H1 (cell line): ENCODE measurements around the gene TACC2. TPM values are rescaled to one million over a fixed set of nuclear protein-coding genes. Genes with fewer than 3 reads are reported as not detected.

Source experiments
- CTCF ChIA-PET: fragments of 300-600 bp; sonication (Branson Sonifier 250); formaldehyde crosslinking; loops from one replicate; lab custom pipeline; 2021; ENCODE audit not compliant: partially characterized antibody; lab: Charles Lee
- POLR2A ChIA-PET: fragments of 300-600 bp; sonication (Branson Sonifier 250); formaldehyde crosslinking; loops from one replicate; lab custom pipeline; 2021; ENCODE audit warnings: inconsistent platforms; ENCODE audit not compliant: partially characterized antibody; lab: Charles Lee
- DNase-seq, 2 experiments: peaks; one replicate each; pipeline versions ENCODE4 v3.0.0 to v3.0.0-alpha.2; 2010 to 2022; ENCODE audit warnings: low spot score in 2 of 2, low read depth in 1 of 2, mixed read lengths in 1 of 2
- FAIRE-seq: peaks from 2 replicates; lab custom pipeline; 2011; peaks lifted over from hg19 to GRCh38; lab: Jason Lieb, UNC
- H2AFZ ChIP-seq: 2 replicates; pipeline ENCODE4 v1.8.1; 2012; ENCODE audit warnings: low read length, inconsistent platforms
- H2AK5ac ChIP-seq: 2 replicates; pipeline ENCODE4 v1.6.1; 2013; ENCODE audit warnings: low read depth, low read length
- H2BK120ac ChIP-seq: replicated peaks from 2 replicates; pipeline ENCODE3; 2013; ENCODE audit warnings: low read depth, low read length, inconsistent platforms
- H2BK12ac ChIP-seq: 2 replicates; pipeline ENCODE4 v1.6.1; 2013; ENCODE audit warnings: low read depth, low read length
- H2BK15ac ChIP-seq: 2 replicates; pipeline ENCODE4 v1.6.1; 2013; ENCODE audit warnings: low read length
- H2BK20ac ChIP-seq: 2 replicates; pipeline ENCODE4 v1.6.1; 2013; ENCODE audit warnings: low read length
- H2BK5ac ChIP-seq: 2 replicates; pipeline ENCODE4 v1.6.1; 2013; ENCODE audit warnings: low read depth, low read length
- H3K14ac ChIP-seq: 2 replicates; pipeline ENCODE4 v1.6.1; 2013; ENCODE audit warnings: inconsistent platforms; ENCODE audit not compliant: insufficient read length
- H3K18ac ChIP-seq: 2 replicates; pipeline ENCODE4 v1.6.1; 2013; ENCODE audit warnings: low read length; ENCODE audit errors: extremely low read depth
- H3K23ac ChIP-seq: 2 replicates; pipeline ENCODE4 v1.6.1; 2013; ENCODE audit warnings: inconsistent platforms; ENCODE audit not compliant: insufficient read length
- H3K23me2 ChIP-seq: 2 replicates; pipeline ENCODE4 v1.6.1; 2013; ENCODE audit warnings: low read depth, low read length
- H3K27ac ChIP-seq: 2 replicates; pipeline ENCODE4 v1.6.1; 2011; ENCODE audit warnings: low read depth, low read length, inconsistent platforms
- H3K27me3 ChIP-seq, 4 experiments: replicated peaks in 1 of 4; 1 replicate in 1 of 4; 2 replicates in 3 of 4; pipeline versions ENCODE4 v1.6.1 to v1.8.1; 2011 to 2013; ENCODE audit warnings: low read length in 3 of 4, mild to moderate bottlenecking in 3 of 4, inconsistent platforms in 2 of 4, mixed read lengths in 2 of 4, moderate library complexity in 1 of 4; ENCODE audit not compliant: control insufficient read depth in 3 of 4, insufficient read depth in 3 of 4; ENCODE audit errors: extremely low read depth in 1 of 4
- H3K36me3 ChIP-seq, 4 experiments: 2 replicates each; pipeline versions ENCODE4 v1.6.1 to v1.8.1; 2011 to 2013; ENCODE audit warnings: mild to moderate bottlenecking in 4 of 4, low read length in 3 of 4, moderate library complexity in 2 of 4, control low read depth in 1 of 4, inconsistent platforms in 1 of 4; ENCODE audit not compliant: insufficient read depth in 4 of 4, control insufficient read depth in 2 of 4
- H3K4ac ChIP-seq: replicated peaks from 2 replicates; pipeline ENCODE3; 2013; ENCODE audit warnings: low read length, low read depth, mixed read lengths, inconsistent platforms; ENCODE audit not compliant: insufficient read length
- H3K4me1 ChIP-seq, 4 experiments: replicated peaks in 1 of 4; 1 replicate in 1 of 4; 2 replicates in 3 of 4; pipeline versions ENCODE4 v1.6.1 to v1.8.1; 2011 to 2013; ENCODE audit warnings: low read length in 3 of 4, inconsistent platforms in 2 of 4, mixed read lengths in 1 of 4; ENCODE audit not compliant: insufficient read depth in 4 of 4, control insufficient read depth in 3 of 4
- H3K4me2 ChIP-seq, 2 experiments: 2 replicates each; pipeline versions ENCODE4 v1.6.1 to v1.8.1; 2011 to 2013; ENCODE audit warnings: low read depth in 2 of 2, low read length in 2 of 2, control low read depth in 1 of 2, inconsistent platforms in 1 of 2, mild to moderate bottlenecking in 1 of 2; ENCODE audit not compliant: insufficient read depth in 1 of 2
- H3K4me3 ChIP-seq, 4 experiments: fragments of 200-600, 300-600 bp in 1 of 4; sonication (generic), shearing (Covaris generic), sonication (Bioruptor Twin) in 1 of 4; 2 replicates each; pipeline versions ENCODE4 v1.5.1 to v1.8.1; 2011 to 2016; ENCODE audit warnings: low read length in 4 of 4, low read depth in 3 of 4, control low read depth in 2 of 4, inconsistent platforms in 2 of 4, mild to moderate bottlenecking in 2 of 4, mixed read lengths in 1 of 4, moderate library complexity in 1 of 4; ENCODE audit not compliant: insufficient read depth in 2 of 4; ENCODE audit errors: extremely low read depth in 1 of 4
- H3K56ac ChIP-seq: replicated peaks from 2 replicates; pipeline ENCODE3; 2013; ENCODE audit warnings: low read depth, mild to moderate bottlenecking, mixed read lengths, low read length, inconsistent platforms; ENCODE audit not compliant: insufficient read length
- H3K79me1 ChIP-seq: 2 replicates; pipeline ENCODE4 v1.6.1; 2013; ENCODE audit warnings: low read depth, low read length, control low read depth
- H3K79me2 ChIP-seq, 2 experiments: 2 replicates each; pipeline versions ENCODE4 v1.6.1 to v1.8.1; 2012 to 2013; ENCODE audit warnings: low read length in 2 of 2, mild to moderate bottlenecking in 2 of 2, inconsistent platforms in 1 of 2; ENCODE audit not compliant: insufficient read depth in 2 of 2, control insufficient read depth in 1 of 2
- H3K9ac ChIP-seq, 4 experiments: replicated peaks in 1 of 4; 1 replicate in 1 of 4; 2 replicates in 3 of 4; pipeline versions ENCODE4 v1.6.1 to v1.8.1; 2011 to 2013; ENCODE audit warnings: low read depth in 3 of 4, low read length in 3 of 4, control low read depth in 2 of 4, mild to moderate bottlenecking in 2 of 4, moderate library complexity in 2 of 4, inconsistent platforms in 1 of 4; ENCODE audit errors: extremely low read depth in 1 of 4
- H3K9me3 ChIP-seq, 2 experiments: 2 replicates each; pipeline versions ENCODE4 v1.6.1 to v1.8.1; 2012 to 2013; ENCODE audit warnings: mild to moderate bottlenecking in 2 of 2, moderate library complexity in 2 of 2, control low read depth in 1 of 2, inconsistent platforms in 1 of 2, low read depth in 1 of 2, low read length in 1 of 2, mixed read lengths in 1 of 2; ENCODE audit not compliant: insufficient read depth in 2 of 2
- H4K20me1 ChIP-seq, 2 experiments: replicated peaks in 1 of 2; 2 replicates each; pipeline versions ENCODE3 to v1.8.1; 2011 to 2013; ENCODE audit warnings: inconsistent platforms in 2 of 2, low read length in 2 of 2, mild to moderate bottlenecking in 1 of 2; ENCODE audit not compliant: insufficient read depth in 2 of 2, control insufficient read depth in 1 of 2
- H4K5ac ChIP-seq: 2 replicates; pipeline ENCODE4 v1.6.1; 2013; ENCODE audit warnings: low read length, low read depth, mixed read lengths, inconsistent platforms; ENCODE audit not compliant: insufficient read length
- H4K8ac ChIP-seq: 2 replicates; pipeline ENCODE4 v1.8.0; 2013; ENCODE audit warnings: mild to moderate bottlenecking, moderate library complexity, low read length, inconsistent platforms; ENCODE audit not compliant: insufficient read depth; ENCODE audit errors: extremely low read depth
- H4K91ac ChIP-seq: replicated peaks from 2 replicates; pipeline ENCODE3; 2013; ENCODE audit warnings: low read length, mixed read lengths, inconsistent platforms; ENCODE audit not compliant: insufficient read length
- EZH2 ChIP-seq: fragments of 200-600 bp; sonication (generic); IDR thresholded peaks from 2 replicates; pipeline ENCODE4 v1.7.1; 2012; ENCODE audit warnings: low read depth, mild to moderate bottlenecking, moderate library complexity, low read length, inconsistent platforms; ENCODE audit not compliant: severe bottlenecking
- NRF1 ChIP-seq: IDR thresholded peaks from 2 replicates; pipeline ENCODE4 v1.6.1; 2011; ENCODE audit warnings: mild to moderate bottlenecking, low read depth, low read length, improper control_type of control experiment
- POLR2A ChIP-seq, 2 experiments: IDR thresholded peaks; 1 replicate in 1 of 2; 2 replicates in 1 of 2; pipeline ENCODE4 v1.6.1; 2011; ENCODE audit warnings: low read depth in 2 of 2, low read length in 2 of 2, mild to moderate bottlenecking in 2 of 2; ENCODE audit errors: control extremely low read depth in 1 of 2
- RFX5 ChIP-seq: IDR thresholded peaks from 2 replicates; pipeline ENCODE4 v1.6.1; 2011; ENCODE audit warnings: low read depth, low read length, improper control_type of control experiment, borderline replicate concordance
- SP4 ChIP-seq: IDR thresholded peaks from 2 replicates; pipeline ENCODE4 v1.6.1; 2012; ENCODE audit warnings: low read length, inconsistent platforms
- SRF ChIP-seq: IDR thresholded peaks from 2 replicates; pipeline ENCODE4 v1.6.1; 2011; ENCODE audit warnings: mild to moderate bottlenecking, low read depth, low read length, moderate library complexity
- TBP ChIP-seq: IDR thresholded peaks from 2 replicates; pipeline ENCODE4 v1.6.1; 2011; ENCODE audit warnings: low read depth, low read length, improper control_type of control experiment
- WGBS, 2 experiments: shearing (Covaris generic) in 1 of 2; methylation state at CpG; one replicate each; pipeline versions ENCODE4 v1.1.6 to v1.1.7; 2013 to 2015; ENCODE audit warnings: low lambda C conversion rate in 2 of 2, mixed read lengths in 2 of 2, inconsistent platforms in 1 of 2, low coverage in 1 of 2, missing lambda C conversion rate in 1 of 2; ENCODE audit not compliant: insufficient replicate concordance in 2 of 2, insufficient coverage in 1 of 2, insufficient read length in 1 of 2; ENCODE audit errors: extremely low coverage in 1 of 2, missing lambda C conversion rate in 1 of 2; 5-methylcytosine and 5-hydroxymethylcytosine counted together
- polyA plus RNA-seq, 7 experiments: library from polyadenylated mRNA; depleted of rRNA in 3 of 7; stranded (reverse) in 5 of 7; unstranded in 2 of 7; fragments of >200 nt in 5 of 7; fragments of 200-250 nt in 2 of 7; gene quantifications; 1 replicate in 5 of 7; 2 replicates in 1 of 7; 4 replicates in 1 of 7; pipeline versions ENCODE4 v1.2.1 to v1.2.3, GENCODE V29; 2011 to 2013; ENCODE audit warnings: missing spikeins in 2 of 7, mixed read lengths in 2 of 7
- total RNA-seq: library from RNA; stranded (reverse); fragmentation: NEBNext Ultra II Directional; extraction: Animal tissue kit (Norgen Biotek cat#: 25700); gene quantifications from 2 replicates; pipeline ENCODE4 v1.2.1, GENCODE V29; 2021
- TF ChIP-seq, protein P1 (sequence below): IDR thresholded peaks from 2 replicates; pipeline ENCODE4 v1.6.1; 2011; ENCODE audit warnings: low read depth, mild to moderate bottlenecking, low read length; ENCODE audit not compliant: insufficient read depth
- TF ChIP-seq, protein P2 (sequence below): IDR thresholded peaks from 2 replicates; pipeline ENCODE4 v1.6.1; 2012; ENCODE audit warnings: inconsistent platforms

TACC2 gene
- total and polyA plus RNA-seq, 2 of the 8 experiments (the other 6 are each of a cell fraction or from before 2014, with no cell fraction given): 21.2 to 46.6 TPM

DNA sequence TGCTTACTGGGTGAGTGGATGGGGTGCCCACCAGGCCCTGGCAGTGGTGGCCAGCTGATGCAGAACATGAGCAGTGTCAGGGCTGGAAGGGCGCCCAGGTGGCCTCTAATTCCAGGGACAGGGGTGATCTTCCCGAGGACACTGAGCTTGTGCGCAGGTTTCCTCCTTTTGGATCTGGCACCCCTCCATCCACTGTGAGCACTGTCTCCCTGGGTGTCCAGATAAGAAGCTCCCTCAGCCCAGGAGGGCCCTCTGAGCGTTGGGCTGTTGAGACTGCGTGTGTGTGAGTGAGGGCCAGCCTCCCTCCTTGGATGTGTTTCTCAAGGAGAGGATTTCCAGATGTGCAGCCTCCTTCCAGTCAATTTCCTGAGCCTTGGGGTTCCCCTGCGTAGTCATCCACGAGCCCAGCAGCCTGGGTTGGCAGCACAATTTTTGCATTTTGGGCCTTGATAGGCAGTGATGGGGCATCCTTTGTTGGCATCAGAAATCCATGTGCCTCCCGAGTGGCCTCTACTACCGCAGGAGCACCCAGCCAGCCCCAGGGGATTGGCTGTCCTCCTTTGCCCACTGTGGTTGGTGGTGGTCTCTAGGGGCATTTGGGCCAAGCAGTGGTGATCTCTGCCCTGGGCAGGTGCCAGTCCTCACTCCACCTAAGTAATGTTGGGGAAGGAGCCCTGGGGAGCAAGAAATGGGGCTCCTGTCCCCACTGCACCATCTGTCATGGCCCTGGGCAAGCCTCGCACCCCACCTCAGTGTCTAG is 261.2 kb downstream of the TACC2 start:
- no peak overlapping the region for H3K18ac ChIP-seq
- DNase-seq (no peak), FAIRE-seq (no peak)
- H2BK120ac ChIP-seq: no peak overlapping the region
- H2BK15ac ChIP-seq: no peak overlapping the region
- WGBS, 2 experiments: 92% methylated on average over 10 of the region's 10 CpGs; no CpG with 5 or more reads in 1 of the 2 experiments
- H3K4me3 ChIP-seq: no peak overlapping the region
- no peak overlapping the region for H3K23ac ChIP-seq
- POLR2A ChIA-PET: interaction anchor here (1.2 kb wide), 1 partner anchor 9 kb away, joined by 4 read pairs; no protein-coding TSS in a partner anchor
- CTCF ChIA-PET: interaction anchor here (1.1 to 1.7 kb wide), 4 partner anchors 13 to 109 kb away, joined by 3 to 5 read pairs (median 4); partner anchors contain the start of gene BTBD16
- H3K36me3 ChIP-seq: peaks cover 9 to 32% (median 24%) of the 10 kb centered on the region in 4 experiments
- H4K91ac ChIP-seq: no peak overlapping the region
- no peaks in the 10 kb centered on the region for H3K79me1 ChIP-seq
- H2BK20ac ChIP-seq: no peak overlapping the region
- no peaks in the 10 kb centered on the region for H3K79me2 ChIP-seq
- no peak overlapping the region for H3K4me2 ChIP-seq
- TF ChIP-seq TBP: no peak
- TF ChIP-seq NRF1: no peak
- TF ChIP-seq, protein P1, sequence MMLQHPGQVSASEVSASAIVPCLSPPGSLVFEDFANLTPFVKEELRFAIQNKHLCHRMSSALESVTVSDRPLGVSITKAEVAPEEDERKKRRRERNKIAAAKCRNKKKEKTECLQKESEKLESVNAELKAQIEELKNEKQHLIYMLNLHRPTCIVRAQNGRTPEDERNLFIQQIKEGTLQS: no peak
- TF ChIP-seq, protein P2, sequence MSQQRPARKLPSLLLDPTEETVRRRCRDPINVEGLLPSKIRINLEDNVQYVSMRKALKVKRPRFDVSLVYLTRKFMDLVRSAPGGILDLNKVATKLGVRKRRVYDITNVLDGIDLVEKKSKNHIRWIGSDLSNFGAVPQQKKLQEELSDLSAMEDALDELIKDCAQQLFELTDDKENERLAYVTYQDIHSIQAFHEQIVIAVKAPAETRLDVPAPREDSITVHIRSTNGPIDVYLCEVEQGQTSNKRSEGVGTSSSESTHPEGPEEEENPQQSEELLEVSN: no peak
- TF ChIP-seq RFX5: no peak
- TF ChIP-seq SP4: no peak
- no peak for TF ChIP-seq SRF
- no peak for TF ChIP-seq POLR2A (IDR thresholded peaks at IDR 0.05; ENCODE audit: control extremely low read depth in 1 of 2, low read depth in 2 of 2, low read length in 2 of 2)
- TF ChIP-seq EZH2: no peak
- no peaks in the 10 kb centered on the region for H4K20me1 ChIP-seq
- H3K9ac ChIP-seq: no peak overlapping the region
- no peak overlapping the region for H3K4ac ChIP-seq
- no peak overlapping the region for H2AFZ ChIP-seq
- no peaks in the 10 kb centered on the region for H3K9me3 ChIP-seq
- H4K5ac ChIP-seq: no peak overlapping the region
- no peak overlapping the region for H3K14ac ChIP-seq
- no peaks in the 10 kb centered on the region for H3K27me3 ChIP-seq
- no peak overlapping the region for H2BK5ac ChIP-seq
- no peak overlapping the region for H4K8ac ChIP-seq
- no peaks in the 10 kb centered on the region for H3K23me2 ChIP-seq
- H2BK12ac ChIP-seq: no peak overlapping the region
- no peaks in the 10 kb centered on the region; a peak in 1 of 7 replicates for H3K4me1 ChIP-seq
- no peak overlapping the region for H2AK5ac ChIP-seq
- no peak overlapping the region for H3K56ac ChIP-seq
- no peak overlapping the region; the same call in 1 of the 2 replicates for H3K27ac ChIP-seq
